GM13976 (cell line): ENCODE data around the gene TMBIM4.
"Not testable (repeated sequence)": the region's sequence is repeated elsewhere in the genome, so short reads cannot be mapped to it uniquely, and the experiment has no call there.

Source experiments
- DNase-seq: peaks from one replicate; pipeline ENCODE4 v3.0.0; 2012; ENCODE audit warnings: low spot score
- in situ Hi-C: fragments of 300-500 bp; cut with MboI; formaldehyde crosslinking; loops from one replicate; pipeline ENCODE4 v1.12.0; 2022; ENCODE audit warnings: low sequenced_read_pairs, mixed read lengths, inconsistent platforms; ENCODE audit not compliant: unreplicated experiment
- TF ChIP-seq, protein P1 (sequence below): IDR thresholded peaks from 2 replicates; pipeline ENCODE4 v1.5.1; 2012; ENCODE audit warnings: borderline replicate concordance, mild to moderate bottlenecking; ENCODE audit not compliant: insufficient read depth; ENCODE audit errors: extremely low read depth, missing control alignments, control extremely low read depth

TMBIM4 gene

GRCh38 chr12:66190519-66191370 lies 20.9 kb upstream of the TMBIM4 start:
- TF ChIP-seq, protein P1, sequence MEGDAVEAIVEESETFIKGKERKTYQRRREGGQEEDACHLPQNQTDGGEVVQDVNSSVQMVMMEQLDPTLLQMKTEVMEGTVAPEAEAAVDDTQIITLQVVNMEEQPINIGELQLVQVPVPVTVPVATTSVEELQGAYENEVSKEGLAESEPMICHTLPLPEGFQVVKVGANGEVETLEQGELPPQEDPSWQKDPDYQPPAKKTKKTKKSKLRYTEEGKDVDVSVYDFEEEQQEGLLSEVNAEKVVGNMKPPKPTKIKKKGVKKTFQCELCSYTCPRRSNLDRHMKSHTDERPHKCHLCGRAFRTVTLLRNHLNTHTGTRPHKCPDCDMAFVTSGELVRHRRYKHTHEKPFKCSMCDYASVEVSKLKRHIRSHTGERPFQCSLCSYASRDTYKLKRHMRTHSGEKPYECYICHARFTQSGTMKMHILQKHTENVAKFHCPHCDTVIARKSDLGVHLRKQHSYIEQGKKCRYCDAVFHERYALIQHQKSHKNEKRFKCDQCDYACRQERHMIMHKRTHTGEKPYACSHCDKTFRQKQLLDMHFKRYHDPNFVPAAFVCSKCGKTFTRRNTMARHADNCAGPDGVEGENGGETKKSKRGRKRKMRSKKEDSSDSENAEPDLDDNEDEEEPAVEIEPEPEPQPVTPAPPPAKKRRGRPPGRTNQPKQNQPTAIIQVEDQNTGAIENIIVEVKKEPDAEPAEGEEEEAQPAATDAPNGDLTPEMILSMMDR: no peak
- DNase-seq: no peak
- in situ Hi-C loops: no loop called here

GRCh38 chr12:66189889-66190288 lies 20.1 kb upstream of the TMBIM4 start:
- no peak for DNase-seq

DNA sequence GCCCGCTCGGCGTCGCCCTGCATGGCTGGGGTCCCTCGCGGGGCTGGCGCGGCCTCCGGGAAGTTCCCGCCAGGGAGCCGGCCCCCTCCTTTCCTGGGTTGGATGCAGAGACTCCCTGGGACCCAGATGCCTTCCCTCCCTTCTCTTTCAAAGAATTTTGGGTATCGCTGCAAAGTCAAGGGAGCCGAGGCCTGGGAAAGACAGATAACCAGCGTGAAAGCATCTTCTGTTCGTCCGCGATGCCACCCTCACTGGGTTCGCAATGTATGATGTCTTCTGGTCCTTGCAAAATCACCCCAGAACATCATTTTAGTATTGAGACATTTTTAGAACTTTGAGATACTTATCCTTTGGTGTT lies 19.7 kb upstream of the TMBIM4 start:
- TF ChIP-seq, protein P1: no peak
- in situ Hi-C loops: no loop called here
- DNase-seq: no peak

More at GRCh38 chr12:66189889-66190288, 20.1 kb upstream of the TMBIM4 start:
- in situ Hi-C loops: no loop called here
- TF ChIP-seq, protein P1: no peak

- in situ Hi-C loops: no loop called here
- peak; percentile 74 for DNase-seq
- TF ChIP-seq, protein P1: no peak
Observed at GRCh38 chr12:66188584-66189485, 19.0 kb upstream of the TMBIM4 start, which contains the start of gene IRAK3. IRAK3 (plus strand) TSS chr12:66189214; CDS start chr12:66189300, 86 bp downstream.

- DNase-seq: no peak
- in situ Hi-C loops: no loop called here
- TF ChIP-seq, protein P1: no peak
Observed at GRCh38 chr12:66187821-66188220, 18.0 kb upstream of the TMBIM4 start.

- DNase-seq: no peak
- TF ChIP-seq, protein P1: no peak
- in situ Hi-C loops: no loop called here
Observed at GRCh38 chr12:66187036-66187435, 17.2 kb upstream of the TMBIM4 start.

DNA sequence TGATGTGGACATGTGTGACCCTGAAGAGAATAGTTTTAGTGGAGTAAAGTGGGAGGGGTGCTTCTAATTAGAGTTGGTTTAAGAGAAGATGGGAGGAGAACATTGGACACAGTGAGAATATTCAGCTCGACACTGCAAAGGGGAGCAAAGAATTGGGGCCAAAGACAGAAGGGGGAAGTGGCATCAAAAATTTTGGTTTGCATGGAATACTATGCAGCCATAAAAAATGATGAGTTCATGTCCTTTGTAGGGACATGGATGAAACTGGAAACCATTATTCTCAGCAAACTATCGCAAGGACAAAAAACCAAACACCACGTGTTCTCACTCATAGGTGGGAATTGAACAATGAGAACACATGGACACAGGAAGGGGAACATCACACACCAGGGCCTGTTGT lies 15.0 kb upstream of the TMBIM4 start:
- in situ Hi-C loops, DNase-seq: not testable (repeated sequence)
